ENCODE results near the gene JPH4.
"Not testable (repeated sequence)": the region's sequence is repeated elsewhere in the genome, so short reads cannot be mapped to it uniquely, and the experiment has no call there.

The JPH4 gene

GRCh38 chr14:23544511-23545447, 33.8 kb downstream of the JPH4 start:
- DNase-seq = no peak

GRCh38 chr14:23543403-23543802, 35.2 kb downstream of the JPH4 start:
- no peak for DNase-seq

- no peak for DNase-seq
Observed at GRCh38 chr14:23542261-23542660, 36.3 kb downstream of the JPH4 start.

- no peak for DNase-seq
Observed at GRCh38 chr14:23540141-23540469, 38.5 kb downstream of the JPH4 start.

GRCh38 chr14:23539248-23540140, 39.1 kb downstream of the JPH4 start:
- no peak for DNase-seq

- no peak for DNase-seq
Observed at GRCh38 chr14:23538785-23539184, 39.8 kb downstream of the JPH4 start.

GRCh38 chr14:23538050-23538718, 40.4 kb downstream of the JPH4 start:
- DNase-seq = no peak

GRCh38 chr14:23537351-23538049, 41.1 kb downstream of the JPH4 start:
- no peak for DNase-seq

- DNase-seq = not testable (repeated sequence)
Observed at GRCh38 chr14:23536906-23537305, 41.7 kb downstream of the JPH4 start.

- no peak for DNase-seq
Observed at GRCh38 chr14:23536494-23536893, 42.1 kb downstream of the JPH4 start.

GRCh38 chr14:23535943-23536342, 42.6 kb downstream of the JPH4 start:
- DNase-seq = no peak

- no peak for DNase-seq
Observed at GRCh38 chr14:23533652-23534435, 44.7 kb downstream of the JPH4 start.

- DNase-seq = no peak
Observed at GRCh38 chr14:23532658-23533057, 45.9 kb downstream of the JPH4 start.

- DNase-seq = no peak
Observed at GRCh38 chr14:23531391-23531790, 47.2 kb downstream of the JPH4 start.

- DNase-seq = no peak
Observed at GRCh38 chr14:23530375-23531055, 48.1 kb downstream of the JPH4 start.

GRCh38 chr14:23529016-23529415, 49.6 kb downstream of the JPH4 start:
- no peak for DNase-seq

GRCh38 chr14:23528555-23528954, 50.0 kb downstream of the JPH4 start:
- DNase-seq = no peak

- no peak for DNase-seq
Observed at GRCh38 chr14:23525611-23526010, 53.0 kb downstream of the JPH4 start.

- no peak for DNase-seq
Observed at GRCh38 chr14:23524954-23525353, 53.6 kb downstream of the JPH4 start.

- DNase-seq = no peak
Observed at GRCh38 chr14:23523229-23524016, 55.2 kb downstream of the JPH4 start.
